GM19397 (cell line): Measurements from ENCODE around the gene TRIM17.

ENCODE experiments used
- ATAC-seq: cut with Tn5 transposase; IDR thresholded peaks from one replicate; pipeline ENCODE4 v1.9.1; 2021; ENCODE audit warnings: mild to moderate bottlenecking, moderate library complexity; ENCODE audit not compliant: unreplicated experiment

TRIM17 gene

DNA sequence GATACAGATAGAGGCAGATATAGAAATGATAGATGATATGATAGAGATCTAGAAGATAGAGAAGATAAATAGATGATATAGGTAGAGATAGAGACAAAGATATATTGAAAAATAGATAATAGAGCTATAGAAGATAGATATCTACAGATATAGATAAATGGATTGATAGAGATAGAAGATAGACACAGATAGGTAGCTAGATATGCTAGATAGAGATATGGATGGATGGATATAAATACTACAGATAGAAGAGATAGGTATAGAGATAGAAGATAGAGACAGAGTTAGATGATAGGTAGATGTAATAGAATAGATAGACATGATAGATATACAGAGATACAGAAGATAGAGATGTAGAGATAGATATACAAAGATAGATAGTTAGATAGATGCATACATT is 31.4 kb downstream of the TRIM17 start:
- ATAC-seq, result no peak

DNA sequence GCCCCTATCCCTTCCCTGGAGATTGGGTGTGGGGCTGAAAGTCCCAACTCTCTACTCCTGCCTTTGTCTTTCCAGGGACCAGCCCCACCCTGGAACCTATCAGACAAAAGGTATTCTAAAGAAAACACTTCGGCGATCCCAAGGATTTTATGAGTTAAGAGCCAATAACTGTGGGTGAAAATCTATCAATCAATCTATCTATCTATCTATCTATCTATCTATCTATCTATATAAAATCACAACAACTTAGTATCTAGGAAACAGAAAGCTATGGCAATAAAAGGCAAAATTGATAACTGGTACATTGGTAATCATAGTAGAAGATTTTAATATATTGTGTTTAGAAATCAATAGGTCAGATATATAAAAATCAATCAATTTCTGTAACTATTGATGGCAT is 32.9 kb downstream of the TRIM17 start:
- no peak for ATAC-seq

DNA sequence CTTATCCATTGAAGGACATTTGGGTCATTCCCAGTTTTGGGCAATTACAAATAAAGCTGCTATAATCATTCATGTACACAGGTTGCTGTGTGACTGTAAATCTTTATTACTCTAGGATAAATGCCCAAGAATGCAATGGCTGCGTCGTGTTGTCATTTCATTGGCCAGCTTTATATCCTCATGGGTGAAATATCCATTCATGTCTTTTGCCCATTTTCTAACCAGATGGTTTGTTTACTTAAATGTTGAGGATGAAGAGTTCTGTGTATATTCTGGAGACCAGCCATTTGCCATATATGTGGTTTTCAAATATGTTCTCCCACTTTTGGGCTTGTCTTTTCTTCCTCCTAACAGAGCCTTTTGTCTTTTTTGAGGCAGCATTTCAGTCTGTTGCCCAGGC is 35.3 kb downstream of the TRIM17 start:
- no peak for ATAC-seq

DNA sequence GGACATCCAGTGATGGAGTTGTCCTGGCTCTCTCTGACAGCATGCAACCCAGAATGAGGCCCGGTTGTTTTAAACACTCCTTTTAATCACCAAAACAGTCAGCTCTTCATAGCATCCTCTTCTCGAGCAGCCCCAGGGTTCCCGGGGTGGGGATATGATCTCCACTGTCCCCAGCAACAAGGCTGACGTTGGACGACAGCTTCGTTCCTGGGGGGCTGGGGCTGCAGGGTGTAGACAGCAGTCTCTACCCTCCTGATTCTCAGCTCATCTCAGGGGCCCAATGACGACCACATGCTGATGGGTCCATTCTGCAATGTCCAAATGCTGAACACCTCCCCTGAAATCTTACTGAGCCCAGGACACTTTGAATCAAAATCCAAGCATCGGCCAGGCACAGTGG is 37.0 kb downstream of the TRIM17 start:
- no peak for ATAC-seq

GRCh38 chr1:228378873-228379460 is 37.7 kb downstream of the TRIM17 start:
- no peak for ATAC-seq

GRCh38 chr1:228378090-228378872 is 38.4 kb downstream of the TRIM17 start:
- ATAC-seq, result no peak

DNA sequence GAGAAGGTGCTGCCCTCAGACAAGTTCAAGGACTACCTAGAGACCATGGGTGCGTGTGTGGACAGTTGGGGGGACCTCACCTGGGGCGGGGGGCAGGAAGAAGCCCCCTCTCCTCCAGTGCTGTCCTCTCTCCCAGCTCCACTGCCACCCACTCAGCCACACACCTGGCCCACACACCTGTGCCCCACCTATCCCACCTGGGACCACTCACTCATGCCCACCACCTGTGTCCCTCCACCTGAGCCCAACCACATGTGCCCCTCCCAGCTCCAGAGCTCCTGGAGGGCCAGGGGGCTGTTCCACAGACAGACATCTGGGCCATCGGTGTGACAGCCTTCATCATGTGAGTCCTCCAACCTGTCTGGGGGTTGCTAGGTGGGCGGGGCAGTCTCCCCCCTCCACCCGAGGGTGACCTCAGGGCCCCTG is 39.0 kb downstream of the TRIM17 start:
- ATAC-seq, result no peak

DNA sequence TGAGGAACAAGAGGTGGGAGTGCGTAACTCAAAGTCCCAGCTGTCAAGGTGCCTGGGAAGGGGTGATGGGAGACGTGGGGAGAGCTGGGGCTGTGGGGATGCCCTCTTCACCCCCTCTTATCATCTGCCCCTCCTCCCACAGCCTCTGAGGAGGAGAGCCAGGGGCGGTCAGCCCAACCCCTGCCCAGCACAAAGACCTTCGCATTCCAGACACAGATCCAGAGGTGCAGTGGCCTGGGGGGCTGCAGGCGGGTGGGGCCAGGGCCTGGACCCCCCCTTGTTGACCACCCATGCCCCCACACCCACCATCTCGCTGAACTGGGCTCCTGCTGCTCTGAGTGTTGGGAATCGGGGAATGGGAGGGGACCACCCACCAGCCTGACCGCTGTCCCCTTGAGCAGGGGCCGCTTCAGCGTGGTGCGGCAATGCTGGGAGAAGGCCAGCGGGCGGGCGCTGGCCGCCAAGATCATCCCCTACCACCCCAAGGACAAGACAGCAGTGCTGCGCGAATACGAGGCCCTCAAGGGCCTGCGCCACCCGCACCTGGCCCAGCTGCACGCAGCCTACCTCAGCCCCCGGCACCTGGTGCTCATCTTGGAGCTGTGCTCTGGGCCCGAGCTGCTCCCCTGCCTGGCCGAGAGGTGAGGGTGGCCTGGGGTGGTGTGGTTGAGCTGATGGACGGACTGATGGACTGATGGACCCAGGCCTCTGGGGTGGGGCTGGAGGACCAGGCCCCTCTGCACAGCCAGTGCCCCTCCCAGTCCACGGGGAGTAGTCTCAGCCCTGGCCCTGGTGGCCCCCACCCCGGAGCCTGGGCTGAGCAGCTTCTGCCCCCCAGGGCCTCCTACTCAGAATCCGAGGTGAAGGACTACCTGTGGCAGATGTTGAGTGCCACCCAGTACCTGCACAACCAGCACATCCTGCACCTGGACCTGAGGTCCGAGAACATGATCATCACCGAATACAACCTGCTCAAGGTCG is 39.7 kb downstream of the TRIM17 start:
- no peak for ATAC-seq

DNA sequence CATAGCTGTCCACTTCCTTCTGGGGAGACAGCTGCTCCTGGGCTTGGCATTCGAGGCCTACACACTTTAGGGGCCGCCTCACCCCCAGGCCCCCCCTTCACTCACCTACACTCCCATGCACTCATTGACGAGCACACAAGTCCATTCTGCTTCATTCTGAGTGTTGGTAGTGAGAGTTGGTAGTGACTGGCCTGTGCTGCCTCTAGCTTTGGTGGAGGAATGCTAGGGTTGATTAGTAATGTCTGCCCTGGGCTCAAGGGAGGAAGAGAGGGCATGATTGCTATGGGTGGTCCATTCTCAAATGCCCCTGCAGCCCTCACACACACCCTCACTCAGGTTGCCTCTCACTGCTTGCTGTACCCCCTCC is 40.4 kb downstream of the TRIM17 start:
- ATAC-seq, result no peak

GRCh38 chr1:228375578-228376261 is 40.9 kb downstream of the TRIM17 start:
- ATAC-seq, result no peak

GRCh38 chr1:228374711-228375577 is 41.7 kb downstream of the TRIM17 start:
- ATAC-seq, result no peak

- no peak for ATAC-seq
Measured at GRCh38 chr1:228373681-228374571, 42.7 kb downstream of the TRIM17 start.

DNA sequence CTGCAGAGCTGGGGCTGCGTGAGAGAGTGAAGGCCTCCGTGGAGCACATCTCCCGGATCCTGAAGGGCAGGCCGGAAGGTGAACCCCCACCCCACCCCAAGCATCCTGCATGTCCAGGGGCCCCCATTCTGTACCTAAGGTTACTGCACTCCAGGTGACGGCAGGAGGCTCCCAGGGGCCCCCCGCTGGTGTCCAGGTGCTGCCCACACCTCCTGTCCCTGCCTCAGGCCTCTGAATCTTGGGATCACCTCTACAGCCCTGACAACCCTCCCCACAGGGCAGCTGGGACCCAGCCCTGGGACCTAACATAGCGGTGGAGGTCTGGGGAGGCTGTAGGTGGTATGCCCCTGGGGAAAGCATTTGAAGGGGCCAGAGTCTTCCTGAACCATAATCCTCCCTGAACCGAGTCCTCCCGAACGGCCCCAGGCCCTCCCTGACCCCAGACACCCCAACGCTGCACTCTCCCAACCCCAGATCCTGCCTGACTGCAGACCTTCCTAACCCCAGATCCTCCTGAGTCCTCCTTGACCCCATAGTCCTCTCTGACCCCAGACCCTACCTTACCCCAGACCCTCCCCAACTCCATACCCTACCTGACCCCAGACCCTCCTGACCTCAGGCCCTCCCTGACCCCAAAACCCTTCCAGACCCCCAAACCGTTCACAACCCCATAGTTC is 43.5 kb downstream of the TRIM17 start:
- ATAC-seq, result no peak

GRCh38 chr1:228372183-228373003 is 44.3 kb downstream of the TRIM17 start:
- no peak for ATAC-seq

GRCh38 chr1:228371741-228372182 is 44.9 kb downstream of the TRIM17 start:
- ATAC-seq, result no peak

DNA sequence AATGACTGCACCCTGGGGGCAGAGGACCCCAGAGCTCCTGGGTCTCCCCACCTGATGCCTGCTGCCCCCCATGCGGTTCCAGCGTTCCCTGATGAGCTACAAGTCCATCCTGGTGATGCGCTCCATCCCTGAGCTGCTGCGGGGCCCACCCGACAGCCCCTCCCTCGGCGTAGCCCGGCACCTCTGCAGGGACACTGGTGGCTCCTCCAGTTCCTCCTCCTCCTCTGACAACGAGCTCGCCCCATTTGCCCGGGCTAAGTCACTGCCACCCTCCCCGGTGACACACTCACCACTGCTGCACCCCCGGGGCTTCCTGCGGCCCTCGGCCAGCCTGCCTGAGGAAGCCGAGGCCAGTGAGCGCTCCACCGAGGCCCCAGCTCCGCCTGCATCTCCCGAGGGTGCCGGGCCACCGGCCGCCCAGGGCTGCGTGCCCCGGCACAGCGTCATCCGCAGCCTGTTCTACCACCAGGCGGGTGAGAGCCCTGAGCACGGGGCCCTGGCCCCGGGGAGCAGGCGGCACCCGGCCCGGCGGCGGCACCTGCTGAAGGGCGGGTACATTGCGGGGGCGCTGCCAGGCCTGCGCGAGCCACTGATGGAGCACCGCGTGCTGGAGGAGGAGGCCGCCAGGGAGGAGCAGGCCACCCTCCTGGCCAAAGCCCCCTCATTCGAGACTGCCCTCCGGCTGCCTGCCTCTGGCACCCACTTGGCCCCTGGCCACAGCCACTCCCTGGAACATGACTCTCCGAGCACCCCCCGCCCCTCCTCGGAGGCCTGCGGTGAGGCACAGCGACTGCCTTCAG is 45.5 kb downstream of the TRIM17 start:
- no peak for ATAC-seq

GRCh38 chr1:228370439-228370940 is 46.2 kb downstream of the TRIM17 start:
- no peak for ATAC-seq
